Stimulated activated naive B cell treated with anti-CD40 and anti-IgM and Interleukin-4, amounts not matched to agents 10 μg/mL and 1 μg/mL and 100 μg/mL, for 72 hours (primary cell): ENCODE measurements around the gene GDA.
A peak's percentile ranks its signal among the peaks of the same experiment; 100 is the strongest.
"Not testable (repeated sequence)": the region's sequence is repeated elsewhere in the genome, so short reads cannot be mapped to it uniquely, and the experiment has no call there.

Source experiments
- ATAC-seq, 2 donors: fragments of 150-1000 bp; cut with Tn5 transposase; replicated peaks; 2 replicates each; pipeline ENCODE4 v1.10.0; 2021; ENCODE audit warnings: moderate library complexity in 1 of 2
- DNase-seq: peaks from one replicate; pipeline ENCODE4 v3.0.0; 2021
- H3K27ac Mint-ChIP-seq: one replicate; pipeline ENCODE4 v1.8.0; 2022; ENCODE audit warnings: mild to moderate bottlenecking, mixed read lengths
- H3K27me3 Mint-ChIP-seq, 2 donors: one replicate each; pipeline ENCODE4 v1.8.0; 2022; ENCODE audit warnings: mixed read lengths in 2 of 2
- H3K36me3 Mint-ChIP-seq, 2 donors: one replicate each; pipeline ENCODE4 v1.8.0; 2022; ENCODE audit warnings: mixed read lengths in 2 of 2, mild to moderate bottlenecking in 1 of 2
- H3K4me1 Mint-ChIP-seq, 2 donors: one replicate each; pipeline ENCODE4 v1.8.0; 2022; ENCODE audit warnings: mixed read lengths in 2 of 2, mild to moderate bottlenecking in 1 of 2
- H3K4me3 Mint-ChIP-seq, 2 donors: one replicate each; pipeline ENCODE4 v1.8.0; 2022; ENCODE audit warnings: mild to moderate bottlenecking in 2 of 2, mixed read lengths in 2 of 2, moderate library complexity in 1 of 2
- H3K9me3 Mint-ChIP-seq, 2 donors: one replicate each; pipeline ENCODE4 v1.8.0; 2022; ENCODE audit warnings: mixed read lengths in 2 of 2, mild to moderate bottlenecking in 1 of 2

GDA gene

GRCh38 chr9:72256931-72257330 is 107.7 kb downstream of the GDA start:
- DNase-seq = no peak
- peaks cover 22 to 28% of the 10 kb centered on the region in 2 donors for H3K27me3 Mint-ChIP-seq
- H3K4me1 Mint-ChIP-seq = no peaks in the 10 kb centered on the region
- no peak overlapping the region for H3K4me3 Mint-ChIP-seq
- H3K27ac Mint-ChIP-seq = no peak overlapping the region
- peaks cover 0 to 1% of the 10 kb centered on the region in 2 donors for H3K9me3 Mint-ChIP-seq
- H3K36me3 Mint-ChIP-seq = no peaks in the 10 kb centered on the region
- no peak for ATAC-seq

DNA sequence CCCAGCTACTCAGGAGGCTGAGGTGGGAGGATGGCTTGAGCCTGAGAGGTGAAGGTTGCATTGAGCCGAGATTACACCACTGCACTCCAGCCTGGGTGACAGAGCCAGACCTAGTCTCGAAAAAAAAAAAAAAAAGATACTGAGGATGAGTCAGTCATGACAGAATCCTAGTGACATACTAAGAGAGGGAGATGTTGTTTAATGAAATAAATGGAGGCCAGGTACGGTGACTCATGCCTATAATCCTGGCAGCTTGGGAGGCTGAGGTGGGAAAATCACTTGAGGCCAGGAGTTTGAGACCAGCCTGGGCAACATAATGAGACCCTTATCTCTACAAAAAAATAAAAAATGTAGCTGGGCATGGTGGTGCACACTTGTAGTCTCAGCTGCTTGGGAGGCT is 108.6 kb downstream of the GDA start:
- ATAC-seq (no peak), DNase-seq (no peak)
- Mint-ChIP-seq H3K4me3 (no peak overlapping the region), H3K36me3 (no peaks in the 10 kb centered on the region), H3K27me3 (peaks cover 27 to 28% of the 10 kb centered on the region in 2 donors), H3K9me3 (peaks cover 0 to 1% of the 10 kb centered on the region in 2 donors), H3K4me1 (no peaks in the 10 kb centered on the region), H3K27ac (no peak overlapping the region)

GRCh38 chr9:72262063-72262462 is 112.8 kb downstream of the GDA start:
- Mint-ChIP-seq H3K27ac (no peak overlapping the region), H3K4me1 (no peaks in the 10 kb centered on the region), H3K27me3 (peaks cover 18 to 21% of the 10 kb centered on the region in 2 donors), H3K4me3 (no peak overlapping the region), H3K9me3 (no peaks in the 10 kb centered on the region), H3K36me3 (no peaks in the 10 kb centered on the region)
- no peak for DNase-seq
- ATAC-seq = no peak

DNA sequence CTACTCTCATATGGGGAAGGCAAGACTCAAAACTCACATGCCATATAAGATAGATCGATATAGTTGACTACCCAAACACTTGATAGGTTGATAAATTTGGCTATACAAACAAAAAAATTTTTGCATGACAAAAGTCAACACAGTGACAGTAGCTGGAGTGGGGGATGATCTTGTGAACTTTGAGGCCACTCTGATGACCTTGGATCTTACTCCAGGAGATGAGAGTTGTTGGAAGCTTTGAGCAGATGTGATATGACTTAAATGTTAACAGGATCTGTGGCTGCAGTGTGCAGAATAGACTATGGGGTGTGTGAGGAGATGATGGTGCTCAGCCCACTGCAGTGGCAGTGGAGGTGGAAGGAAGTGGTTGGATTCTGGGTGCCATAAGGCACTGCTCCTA is 114.3 kb downstream of the GDA start:
- Mint-ChIP-seq H3K36me3 (no peaks in the 10 kb centered on the region), H3K4me1 (no peaks in the 10 kb centered on the region), H3K4me3 (no peak overlapping the region), H3K27me3 (peaks cover 9% of the 10 kb centered on the region in 2 donors), H3K9me3 (no peaks in the 10 kb centered on the region), H3K27ac (no peak overlapping the region)
- ATAC-seq = no peak
- no peak for DNase-seq

DNA sequence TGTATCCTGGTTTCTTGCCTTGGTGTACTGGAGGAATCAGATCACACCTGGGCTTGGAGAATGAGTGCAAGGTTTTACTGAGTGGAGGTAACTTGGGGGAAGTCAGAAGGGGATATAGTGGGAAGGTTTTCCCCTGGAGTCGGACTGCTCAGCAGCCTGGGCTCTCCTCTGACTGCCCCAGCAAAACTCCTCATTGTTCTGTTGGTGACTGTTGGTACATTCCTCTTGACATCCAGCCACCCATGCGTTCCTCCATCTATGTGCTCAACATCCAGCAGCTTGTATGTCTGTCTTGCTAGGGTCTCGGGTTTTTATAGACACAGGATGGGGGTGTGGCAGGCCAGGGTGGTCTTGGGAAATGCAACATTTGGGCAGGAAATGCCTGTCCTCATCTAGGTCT is 119.7 kb downstream of the GDA start:
- peaks cover 0 to 2% of the 10 kb centered on the region in 2 donors for H3K4me1 Mint-ChIP-seq
- H3K36me3 Mint-ChIP-seq = no peaks in the 10 kb centered on the region
- H3K9me3 Mint-ChIP-seq = no peaks in the 10 kb centered on the region
- DNase-seq (no peak), ATAC-seq (no peak)
- no peak overlapping the region for H3K4me3 Mint-ChIP-seq
- H3K27ac Mint-ChIP-seq = peak overlapping the region; percentile 14
- H3K27me3 Mint-ChIP-seq = peaks cover 0 to 16% of the 10 kb centered on the region in 2 donors

- not testable (repeated sequence) for H3K36me3 Mint-ChIP-seq, H3K27ac Mint-ChIP-seq, DNase-seq, H3K4me1 Mint-ChIP-seq, H3K4me3 Mint-ChIP-seq, ATAC-seq, H3K9me3 Mint-ChIP-seq
- peaks cover 3 to 16% of the 10 kb centered on the region in 2 donors for H3K27me3 Mint-ChIP-seq
Observed at GRCh38 chr9:72270359-72270758, 121.1 kb downstream of the GDA start.

- peaks cover 7 to 16% of the 10 kb centered on the region in 2 donors for H3K27me3 Mint-ChIP-seq
- H3K27ac Mint-ChIP-seq = no peak overlapping the region
- DNase-seq = no peak
- no peak overlapping the region for H3K4me3 Mint-ChIP-seq
- ATAC-seq = peak; percentile 67 to 75
- H3K36me3 Mint-ChIP-seq = no peaks in the 10 kb centered on the region
- H3K4me1 Mint-ChIP-seq = peaks cover 0 to 2% of the 10 kb centered on the region in 2 donors
- H3K9me3 Mint-ChIP-seq = no peaks in the 10 kb centered on the region
Observed at GRCh38 chr9:72271613-72272478, 122.6 kb downstream of the GDA start.

- Mint-ChIP-seq H3K36me3 (no peaks in the 10 kb centered on the region), H3K27me3 (peaks cover 7 to 11% of the 10 kb centered on the region in 2 donors), H3K9me3 (no peaks in the 10 kb centered on the region), H3K4me3 (no peak overlapping the region), H3K27ac (no peak overlapping the region), H3K4me1 (peaks cover 0 to 2% of the 10 kb centered on the region in 2 donors)
- DNase-seq (no peak), ATAC-seq (no peak)
Observed at GRCh38 chr9:72274441-72274840, 125.2 kb downstream of the GDA start.

DNA sequence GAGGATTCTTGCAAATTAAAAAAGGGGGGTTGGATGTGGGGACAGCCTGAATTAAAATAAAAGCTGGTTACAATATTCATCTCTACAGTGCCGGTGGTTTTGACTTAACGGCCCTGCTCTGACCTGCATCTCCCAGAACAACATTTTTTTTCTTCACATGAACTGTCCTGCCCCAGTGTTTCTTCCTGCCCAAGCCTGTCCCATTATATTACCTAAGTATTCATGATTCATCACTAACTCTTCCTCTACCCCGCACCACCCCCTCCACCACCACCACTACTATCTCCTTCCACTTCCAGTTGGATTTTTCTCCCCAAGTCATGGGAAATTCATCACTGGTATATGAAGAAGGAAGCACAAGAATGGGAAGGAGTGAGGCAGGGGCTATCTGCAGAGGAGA is 125.7 kb downstream of the GDA start:
- DNase-seq (no peak), ATAC-seq (no peak)
- no peak overlapping the region for H3K27ac Mint-ChIP-seq
- no peaks in the 10 kb centered on the region for H3K36me3 Mint-ChIP-seq
- H3K4me1 Mint-ChIP-seq = peaks cover 0 to 2% of the 10 kb centered on the region in 2 donors
- H3K9me3 Mint-ChIP-seq = no peaks in the 10 kb centered on the region
- peaks cover 7 to 11% of the 10 kb centered on the region in 2 donors for H3K27me3 Mint-ChIP-seq
- no peak overlapping the region for H3K4me3 Mint-ChIP-seq

DNA sequence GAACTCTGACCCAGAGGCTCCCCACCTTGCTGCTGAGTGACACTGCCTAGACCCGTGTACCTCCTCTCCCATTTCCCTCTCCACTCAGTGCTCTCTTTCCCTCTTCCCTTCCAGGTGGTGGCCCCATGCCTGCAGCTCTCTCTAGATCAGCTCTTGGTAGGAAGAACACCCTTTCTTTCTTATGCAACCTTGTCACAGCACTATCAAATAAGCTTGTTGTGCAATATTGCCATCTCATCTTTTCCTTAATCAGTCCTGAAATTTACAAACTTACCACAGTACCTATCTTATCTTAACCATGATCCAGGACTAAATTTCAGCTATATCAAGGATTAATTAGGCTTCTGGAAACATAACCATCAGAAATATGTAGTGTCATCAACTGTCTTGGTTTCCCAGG is 127.2 kb downstream of the GDA start:
- no peak for DNase-seq

DNA sequence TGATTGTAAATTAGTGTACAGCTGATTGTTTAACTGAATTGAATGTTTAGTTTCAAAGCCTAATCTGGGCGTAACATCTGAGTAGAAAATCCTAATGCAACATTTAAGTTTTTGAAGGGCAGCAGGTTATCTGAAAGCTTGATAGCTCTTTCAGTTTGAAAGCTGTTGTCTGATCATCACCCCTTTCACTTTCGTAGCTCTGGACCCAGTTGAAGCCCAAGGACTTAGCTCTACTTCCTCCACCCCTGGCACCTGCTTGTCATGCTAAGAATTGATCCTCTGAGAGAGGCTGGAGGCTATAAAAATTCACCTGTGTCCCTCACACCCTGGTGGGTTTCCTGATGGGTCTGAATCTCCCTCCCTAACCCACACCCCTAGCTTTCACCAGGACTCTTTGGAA is 129.7 kb downstream of the GDA start:
- H3K9me3 Mint-ChIP-seq = no peaks in the 10 kb centered on the region
- H3K36me3 Mint-ChIP-seq = no peaks in the 10 kb centered on the region
- no peaks in the 10 kb centered on the region for H3K4me1 Mint-ChIP-seq
- H3K4me3 Mint-ChIP-seq = no peak overlapping the region
- H3K27me3 Mint-ChIP-seq = peaks cover 0 to 7% of the 10 kb centered on the region in 2 donors
- ATAC-seq = no peak
- H3K27ac Mint-ChIP-seq = no peak overlapping the region
- no peak for DNase-seq

More for the DNA sequence above, 127.2 kb downstream of the GDA start:
- peaks cover 0 to 2% of the 10 kb centered on the region in 2 donors for H3K4me1 Mint-ChIP-seq
- no peak overlapping the region for H3K4me3 Mint-ChIP-seq
- no peak overlapping the region for H3K27ac Mint-ChIP-seq
- no peak for ATAC-seq
- no peaks in the 10 kb centered on the region for H3K9me3 Mint-ChIP-seq
- no peaks in the 10 kb centered on the region for H3K36me3 Mint-ChIP-seq
- peaks cover 7 to 11% of the 10 kb centered on the region in 2 donors for H3K27me3 Mint-ChIP-seq

DNA sequence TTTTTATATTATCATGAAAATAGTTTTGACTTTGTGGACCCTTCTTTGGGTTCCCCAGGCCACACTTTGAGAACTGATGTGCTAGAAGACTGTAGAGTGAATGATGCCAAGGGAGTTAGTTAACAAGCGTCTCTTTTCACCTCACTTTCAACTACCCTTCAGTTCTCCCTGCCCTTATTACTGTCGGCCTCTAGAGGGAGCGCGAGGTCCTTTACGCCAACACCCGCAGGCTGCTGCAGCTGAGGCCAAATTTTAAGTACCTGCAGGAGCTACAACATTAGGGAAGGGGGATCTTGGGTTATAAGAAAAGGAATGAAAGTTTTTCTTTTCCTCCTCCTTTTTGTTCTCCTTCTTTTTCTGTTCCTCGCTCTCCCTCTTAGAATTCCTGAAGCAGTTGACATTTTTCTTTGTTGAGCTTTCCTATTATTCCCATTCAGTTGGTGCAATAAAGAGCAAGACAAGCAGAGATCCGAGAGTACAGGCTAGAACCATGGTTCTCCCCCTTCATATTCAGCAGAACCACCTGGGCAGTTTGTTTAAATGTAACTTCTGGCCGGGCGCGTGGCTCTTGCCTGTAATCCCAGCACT is 131.8 kb downstream of the GDA start:
- Mint-ChIP-seq H3K27me3 (peaks cover 0 to 3% of the 10 kb centered on the region in 2 donors), H3K4me1 (no peaks in the 10 kb centered on the region), H3K36me3 (no peaks in the 10 kb centered on the region), H3K9me3 (no peaks in the 10 kb centered on the region), H3K4me3 (no peak overlapping the region), H3K27ac (no peak overlapping the region)
- ATAC-seq (peak; percentile 90 to 93), DNase-seq (peak; percentile 43)

DNA sequence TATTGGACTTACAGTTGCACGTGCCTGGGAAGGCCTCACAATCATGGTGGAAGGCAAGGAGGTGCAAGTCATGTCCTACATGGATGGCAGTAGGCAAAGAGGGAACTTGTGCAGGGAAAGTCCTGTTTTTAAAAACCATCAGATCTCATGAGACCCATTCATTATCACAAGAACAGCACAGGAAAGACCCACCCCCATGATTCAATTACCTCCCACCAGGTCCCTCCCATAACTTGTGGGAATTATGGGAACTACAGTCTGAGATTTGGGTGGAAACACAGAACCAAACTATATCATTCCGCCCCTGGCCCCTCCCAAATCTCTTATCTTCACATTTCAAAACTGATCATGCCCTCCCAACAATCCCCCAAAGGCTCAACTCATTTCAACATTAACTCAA is 140.2 kb downstream of the GDA start:
- DNase-seq (no peak), ATAC-seq (no peak)
- Mint-ChIP-seq H3K36me3 (peaks cover 0 to 2% of the 10 kb centered on the region in 2 donors), H3K9me3 (peaks cover 0 to 11% of the 10 kb centered on the region in 2 donors), H3K27ac (no peak overlapping the region), H3K4me3 (no peak overlapping the region), H3K4me1 (peaks cover 3 to 17% of the 10 kb centered on the region in 2 donors), H3K27me3 (peaks cover 19 to 20% of the 10 kb centered on the region in 2 donors)

- peaks cover 5 to 26% of the 10 kb centered on the region in 2 donors for H3K4me1 Mint-ChIP-seq
- ATAC-seq = no peak
Observed at GRCh38 chr9:72290311-72290710, 141.1 kb downstream of the GDA start.

GRCh38 chr9:72291576-72291975 is 142.3 kb downstream of the GDA start:
- not testable (repeated sequence) for H3K4me3 Mint-ChIP-seq, ATAC-seq, H3K36me3 Mint-ChIP-seq, DNase-seq
- Mint-ChIP-seq H3K27ac (peak overlapping the region; percentile 14), H3K9me3 (peaks cover 0 to 11% of the 10 kb centered on the region in 2 donors), H3K4me1 (peaks cover 5 to 26% of the 10 kb centered on the region in 2 donors), H3K27me3 (peaks cover 19 to 20% of the 10 kb centered on the region in 2 donors)

More at GRCh38 chr9:72290311-72290710, 141.1 kb downstream of the GDA start:
- H3K27me3 Mint-ChIP-seq = peaks cover 19 to 20% of the 10 kb centered on the region in 2 donors
- peaks cover 0 to 11% of the 10 kb centered on the region in 2 donors for H3K9me3 Mint-ChIP-seq
- H3K4me3 Mint-ChIP-seq = no peak overlapping the region
- no peak for DNase-seq
- peaks cover 0 to 2% of the 10 kb centered on the region in 2 donors for H3K36me3 Mint-ChIP-seq
- H3K27ac Mint-ChIP-seq = no peak overlapping the region
